Stimulated activated CD4-positive, alpha-beta T cell treated with anti-CD3 and anti-CD28 coated beads, Interleukin-1b, Interleukin-23, amount 100 ng/mL, for 1 hour (primary cell): Measurements from ENCODE around the gene PGBD1.

ENCODE experiments used
- DNase-seq, 2 donors: peaks; one replicate each; pipeline ENCODE4 v3.0.0-alpha.2; 2020; ENCODE audit warnings: low read depth in 2 of 2

Gene PGBD1

GRCh38 chr6:28335564-28336283 lies 54.4 kb downstream of the PGBD1 start, which contains the start of gene ZSCAN31:
Gene ZSCAN31, minus strand, starts transcription at chr6:28336148. Its CDS starts 6,465 bp downstream, at chr6:28329683.
- peak; percentile 44 to 63 for DNase-seq

- no peak for DNase-seq
Measured at GRCh38 chr6:28336284-28337120, 55.1 kb downstream of the PGBD1 start.

GRCh38 chr6:28337121-28337520 lies 55.7 kb downstream of the PGBD1 start:
- DNase-seq = no peak

DNA sequence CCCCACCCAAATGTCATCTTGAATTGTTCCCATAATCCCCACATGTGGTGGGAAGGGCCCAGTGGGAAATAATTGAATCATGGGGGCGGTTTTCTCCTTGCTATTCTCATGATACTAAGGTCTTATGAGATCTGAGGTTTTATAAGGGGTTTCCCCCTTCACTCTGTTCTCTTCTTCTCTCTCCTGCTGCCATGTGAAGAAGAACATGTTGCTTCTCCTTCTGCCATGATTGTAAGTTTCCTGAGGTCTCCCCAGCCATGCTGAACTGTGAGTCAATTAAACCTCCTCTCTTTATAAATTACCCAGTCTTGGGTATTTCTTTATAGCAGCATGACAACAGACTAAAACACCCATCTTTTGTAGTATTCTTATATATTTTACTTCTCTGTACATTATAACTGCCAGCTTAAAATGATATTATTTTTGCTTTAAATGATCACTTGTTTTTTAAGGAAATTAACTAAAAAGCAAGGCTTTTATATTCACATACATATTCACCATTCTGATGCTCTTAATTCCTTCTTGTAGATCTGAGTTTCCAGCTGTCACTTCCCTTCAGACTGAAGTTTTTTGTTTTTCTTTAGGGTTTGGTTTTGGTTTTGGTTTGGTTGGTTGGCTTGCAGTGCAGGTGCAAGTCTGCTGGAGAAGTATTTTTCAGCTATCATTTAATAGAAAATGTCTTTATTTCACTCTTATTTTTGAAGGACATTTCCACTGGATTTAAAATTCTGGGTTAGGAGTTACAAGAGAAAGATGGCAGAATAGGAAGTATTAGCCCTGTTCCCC lies 59.1 kb downstream of the PGBD1 start:
- no peak for DNase-seq

DNA sequence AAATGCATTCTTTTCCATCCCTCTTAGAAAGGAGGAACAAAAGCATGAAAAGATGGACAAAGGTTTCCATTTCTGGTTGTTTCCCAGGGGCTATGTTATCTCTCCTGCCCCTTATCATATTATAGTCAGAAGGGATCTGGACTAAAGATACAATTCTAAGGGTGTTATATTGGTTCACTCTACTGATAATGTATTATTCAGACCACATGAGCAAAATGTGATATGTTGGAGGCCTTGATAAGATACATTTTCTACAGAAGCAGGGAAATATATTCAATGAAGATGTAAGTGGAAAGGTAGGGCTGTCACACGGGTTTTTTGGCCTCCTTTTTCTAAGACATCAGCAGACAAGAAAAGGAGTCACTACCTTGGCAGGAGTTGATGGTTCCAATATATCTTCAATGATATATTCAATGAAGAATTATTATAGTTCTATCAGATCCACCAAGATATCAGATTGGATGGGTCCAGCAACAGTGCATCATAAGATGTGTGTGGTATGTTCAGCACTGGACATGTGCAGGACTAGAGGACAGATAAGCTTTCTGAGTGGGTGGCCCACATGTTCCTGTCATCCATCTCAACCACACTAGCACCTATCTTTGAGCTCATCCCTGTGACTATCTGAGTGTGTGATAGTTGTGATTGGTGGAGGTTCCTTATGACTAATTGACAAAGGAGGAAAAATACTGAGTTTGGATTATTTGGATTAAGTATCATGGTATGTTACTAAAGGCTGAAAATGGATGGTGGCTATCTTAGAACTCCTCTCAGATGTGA lies 62.7 kb downstream of the PGBD1 start:
- DNase-seq = no peak

- DNase-seq = no peak
Measured at GRCh38 chr6:28345201-28345600, 63.8 kb downstream of the PGBD1 start.

DNA sequence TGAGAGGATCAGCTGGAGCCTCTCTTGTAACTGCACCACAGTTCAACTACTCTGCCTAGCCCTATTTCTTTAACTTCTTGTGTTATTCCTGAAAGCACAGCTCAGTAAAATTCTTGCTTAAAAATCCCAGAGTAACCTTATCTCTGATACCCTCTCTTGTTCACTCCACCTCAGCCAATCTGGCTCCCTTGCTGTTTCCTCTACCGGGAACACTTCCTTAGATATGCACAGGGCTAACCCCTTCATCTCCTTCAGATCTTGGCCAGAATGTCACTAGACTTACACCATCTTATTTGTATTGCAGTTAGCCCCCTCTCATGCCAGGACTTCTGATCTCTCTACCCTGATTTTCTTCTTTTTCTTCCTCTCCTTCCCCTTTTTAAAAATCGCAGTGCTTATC lies 65.7 kb downstream of the PGBD1 start:
- no peak for DNase-seq

DNA sequence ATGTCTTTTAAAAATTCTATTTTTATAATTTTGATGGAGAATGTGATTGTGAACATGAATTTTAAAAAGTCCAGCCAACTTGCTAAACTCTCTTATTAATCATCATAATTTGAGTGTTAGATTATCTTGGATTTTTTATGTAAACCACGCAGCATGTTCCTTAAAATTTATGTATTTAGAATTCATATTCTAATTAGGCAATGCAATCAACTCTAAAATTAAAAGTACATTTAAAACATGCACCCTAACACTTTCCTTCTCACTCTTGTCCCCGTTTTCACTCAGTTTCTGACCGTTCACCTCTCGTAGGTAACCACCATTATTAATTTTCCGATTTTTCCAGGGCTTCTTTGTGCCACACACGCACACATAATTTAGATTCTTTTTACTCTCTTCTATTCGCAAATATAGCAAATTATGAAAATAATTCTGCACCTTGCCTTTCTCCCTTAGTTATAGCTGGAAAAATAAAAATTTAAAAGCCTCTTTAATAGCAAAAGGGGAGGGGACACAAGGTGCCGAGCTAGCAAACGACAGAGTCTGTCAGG lies 68.0 kb downstream of the PGBD1 start:
- no peak for DNase-seq

DNA sequence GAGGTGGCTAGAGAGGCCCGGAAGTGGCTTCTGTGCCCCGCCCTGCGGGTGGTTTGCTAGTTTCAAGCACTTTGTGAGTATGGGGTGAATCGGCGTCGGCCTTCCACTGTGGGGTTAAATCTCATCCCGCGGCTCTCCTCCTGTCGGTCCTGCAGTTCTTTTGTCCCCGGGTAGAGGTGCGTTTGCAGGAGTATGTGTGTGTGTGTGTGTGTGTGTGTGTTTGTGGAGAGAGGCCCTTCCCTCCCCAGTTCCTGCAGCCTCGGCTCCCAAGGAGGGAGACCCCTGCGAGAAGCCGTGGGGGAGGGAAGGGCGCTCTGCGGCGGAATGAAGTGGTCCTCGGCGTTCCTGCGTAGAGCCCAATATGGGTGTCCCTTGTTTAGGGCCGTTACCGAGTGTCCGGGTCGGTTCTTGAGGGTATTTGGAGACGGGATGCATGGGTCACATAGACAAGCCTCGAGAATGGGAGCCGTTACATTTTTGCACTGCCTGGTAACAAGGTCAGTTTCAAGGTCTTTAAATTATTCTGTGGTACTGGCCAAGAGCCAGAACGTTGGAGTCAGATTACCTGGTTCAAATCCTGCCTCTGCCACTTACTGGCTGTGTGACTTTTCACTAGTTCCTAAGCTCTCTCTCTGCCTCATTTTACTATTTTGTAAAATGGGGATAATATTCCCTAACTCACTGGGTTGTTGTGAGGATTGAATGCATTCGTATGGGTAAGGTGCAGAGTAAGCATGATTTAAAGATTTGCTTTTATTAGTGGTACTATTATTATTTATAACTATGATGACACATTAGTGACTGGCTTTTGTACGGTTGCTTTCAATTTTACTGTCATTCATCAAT lies 68.7 kb downstream of the PGBD1 start, which contains the start of gene ZKSCAN3:
Gene ZKSCAN3, plus strand, starts transcription at position 56 of the 846 bp plus-strand sequence. CDS start 9,640 bp downstream, outside the sequence.
- DNase-seq = peak; percentile 36 to 60

DNA sequence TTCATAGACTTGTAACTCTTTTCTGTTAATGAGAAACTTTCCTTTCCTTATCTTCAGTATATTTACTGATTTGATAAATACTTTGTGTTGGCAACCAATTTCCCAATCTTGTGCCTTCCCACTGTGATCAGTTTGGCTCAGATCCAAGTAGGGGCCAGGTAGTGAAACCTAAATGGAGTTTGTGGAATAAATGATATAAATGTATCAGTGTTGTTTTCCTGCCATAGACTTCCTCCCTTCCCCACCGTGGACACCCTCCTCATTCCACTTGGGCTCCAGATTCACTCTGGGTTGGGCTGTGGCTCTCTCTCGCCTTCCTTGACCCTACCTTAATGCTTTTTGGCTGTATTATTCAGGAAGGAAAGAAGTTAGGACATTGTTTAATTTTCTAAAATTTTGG lies 69.7 kb downstream of the PGBD1 start:
- DNase-seq = no peak

DNA sequence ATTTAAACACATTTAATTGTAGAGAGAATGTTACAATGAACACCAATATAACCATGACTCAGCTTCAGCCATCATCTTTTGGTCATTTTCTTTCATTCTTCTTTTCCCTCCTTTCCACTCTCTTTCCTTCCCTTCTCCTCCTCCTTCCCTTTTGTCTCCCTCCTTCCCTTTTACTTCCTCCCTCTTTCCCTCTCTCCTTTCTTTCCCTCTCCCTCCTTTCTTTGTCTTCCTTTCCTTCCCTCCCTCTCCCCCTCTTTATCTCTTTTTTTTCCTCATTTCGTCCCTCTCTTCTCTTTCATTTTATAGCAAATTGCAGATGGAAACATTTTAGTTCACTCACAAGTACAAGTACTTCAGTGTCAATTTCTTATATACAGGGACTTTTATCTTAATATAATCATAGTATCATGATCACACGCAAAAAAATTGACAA lies 70.1 kb downstream of the PGBD1 start:
- no peak for DNase-seq
